COLO829 (cell line): ENCODE data around the gene CDKN2A.

Experiments used
- DNase-seq: peaks from one replicate; pipeline ENCODE4 v3.0.0; 2012; ENCODE audit warnings: low spot score

Gene CDKN2A

GRCh38 chr9:21941337-21941995 lies 52.7 kb downstream of the CDKN2A start:
- no peak for DNase-seq

GRCh38 chr9:21936161-21936560 lies 58.0 kb downstream of the CDKN2A start:
- DNase-seq = no peak

- DNase-seq = no peak
Measured at GRCh38 chr9:21935631-21936030, 58.6 kb downstream of the CDKN2A start.

GRCh38 chr9:21933865-21934264 lies 60.3 kb downstream of the CDKN2A start:
- no peak for DNase-seq

- peak; percentile 12 for DNase-seq
Measured at GRCh38 chr9:21933281-21933680, 60.9 kb downstream of the CDKN2A start.

- no peak for DNase-seq
Measured at GRCh38 chr9:21931428-21931827, 62.8 kb downstream of the CDKN2A start.

- DNase-seq = no peak
Measured at GRCh38 chr9:21927752-21928151, 66.4 kb downstream of the CDKN2A start.

GRCh38 chr9:21923694-21924093 lies 70.5 kb downstream of the CDKN2A start:
- no peak for DNase-seq

GRCh38 chr9:21919377-21920362 lies 74.5 kb downstream of the CDKN2A start:
- DNase-seq = peak; percentile 15
